Astrocyte (in vitro differentiated cells and primary cell): ENCODE data around the gene CREB5. TPM values are rescaled to one million over a fixed set of nuclear protein-coding genes. Genes with fewer than 3 reads are reported as not detected.

Experiments
- DNase-seq: peaks from one replicate; pipeline ENCODE4 v3.0.0-alpha.2; 2010; ENCODE audit warnings: low read depth
- FAIRE-seq: peaks from 2 replicates; lab custom pipeline; 2011; peaks lifted over from hg19 to GRCh38; lab: Jason Lieb, UNC
- H2AFZ ChIP-seq: 2 replicates; pipeline ENCODE4 v1.6.0; 2012; ENCODE audit warnings: low read depth, low read length, inconsistent platforms
- H3K27ac ChIP-seq: 2 replicates; pipeline ENCODE4 v1.5.1; 2011; ENCODE audit warnings: low read depth, low read length, inconsistent platforms
- H3K27me3 ChIP-seq: 2 replicates; pipeline ENCODE4 v1.6.0; 2011; ENCODE audit warnings: low read length, inconsistent platforms; ENCODE audit not compliant: insufficient read depth
- H3K36me3 ChIP-seq: 2 replicates; pipeline ENCODE4 v1.5.1; 2011; ENCODE audit warnings: low read length, inconsistent platforms; ENCODE audit not compliant: insufficient read depth
- H3K4me1 ChIP-seq: 2 replicates; pipeline ENCODE4 v1.5.1; 2011; ENCODE audit warnings: low read length, inconsistent platforms; ENCODE audit not compliant: insufficient read depth
- H3K4me2 ChIP-seq: 2 replicates; pipeline ENCODE4 v1.6.0; 2012; ENCODE audit warnings: low read length, inconsistent platforms
- H3K4me3 ChIP-seq: 2 replicates; pipeline ENCODE4 v1.5.1; 2011; ENCODE audit warnings: low read depth, mild to moderate bottlenecking, low read length, inconsistent platforms; ENCODE audit not compliant: insufficient read depth
- H3K79me2 ChIP-seq: 2 replicates; pipeline ENCODE4 v1.6.0; 2012; ENCODE audit warnings: mild to moderate bottlenecking, low read length, inconsistent platforms; ENCODE audit not compliant: insufficient read depth
- H3K9ac ChIP-seq: 2 replicates; pipeline ENCODE4 v1.6.0; 2012; ENCODE audit warnings: mild to moderate bottlenecking, low read length, inconsistent platforms
- H3K9me3 ChIP-seq: 2 replicates; pipeline ENCODE4 v1.5.1; 2012; ENCODE audit warnings: low read depth, mild to moderate bottlenecking, low read length, inconsistent platforms; ENCODE audit not compliant: insufficient read depth
- H4K20me1 ChIP-seq: 2 replicates; pipeline ENCODE4 v1.6.0; 2012; ENCODE audit warnings: low read length, inconsistent platforms; ENCODE audit not compliant: insufficient read depth
- H3K27ac Mint-ChIP-seq: one replicate; pipeline ENCODE4 v1.8.0; 2021; ENCODE audit warnings: mild to moderate bottlenecking, mixed read lengths; ENCODE audit not compliant: unreplicated experiment
- H3K27me3 Mint-ChIP-seq: one replicate; pipeline ENCODE4 v1.8.0; 2021; ENCODE audit warnings: low read depth, mixed read lengths; ENCODE audit not compliant: unreplicated experiment
- H3K36me3 Mint-ChIP-seq: one replicate; pipeline ENCODE4 v1.8.0; 2021; ENCODE audit warnings: low read depth, mixed read lengths; ENCODE audit not compliant: unreplicated experiment
- H3K4me1 Mint-ChIP-seq: one replicate; pipeline ENCODE4 v1.8.0; 2021; ENCODE audit warnings: low read depth, mixed read lengths; ENCODE audit not compliant: unreplicated experiment
- H3K4me3 Mint-ChIP-seq: one replicate; pipeline ENCODE4 v1.8.0; 2021; ENCODE audit warnings: mild to moderate bottlenecking, moderate library complexity, mixed read lengths; ENCODE audit not compliant: unreplicated experiment
- H3K9me3 Mint-ChIP-seq: one replicate; pipeline ENCODE4 v1.8.0; 2021; ENCODE audit warnings: mild to moderate bottlenecking, mixed read lengths; ENCODE audit not compliant: unreplicated experiment
- CTCF ChIP-seq: IDR thresholded peaks from 2 replicates; pipeline ENCODE4 v1.5.1; 2011; ENCODE audit warnings: low read depth, mild to moderate bottlenecking, inconsistent platforms, low read length, moderate library complexity; ENCODE audit not compliant: insufficient read depth
- EZH2 ChIP-seq: IDR thresholded peaks from 2 replicates; pipeline ENCODE4 v1.6.1; 2012; ENCODE audit warnings: mild to moderate bottlenecking, low read length, inconsistent platforms; ENCODE audit not compliant: insufficient read depth
- total RNA-seq: library from RNA; stranded (reverse); gene quantifications from 2 replicates; pipeline ENCODE4 v1.2.1, GENCODE V29; 2021

CREB5 gene
- total RNA-seq, 1 donor from 2014 or later, result 25.4 TPM

- Histone ChIP-seq H3K4me2 (peak overlapping the region; percentile 35), H3K27me3 (no peaks in the 10 kb centered on the region), H4K20me1 (peaks cover 30% of the 10 kb centered on the region), H3K9ac (no peak overlapping the region), H3K4me1 (peaks cover 3% of the 10 kb centered on the region), H3K9me3 (no peaks in the 10 kb centered on the region), H3K4me3 (no peak overlapping the region), H3K79me2 (peaks cover 55% of the 10 kb centered on the region), H3K36me3 (no peaks in the 10 kb centered on the region), H3K27ac (no peak overlapping the region), H2AFZ (no peak overlapping the region)
- peaks cover 3% of the 10 kb centered on the region for H3K9me3 Mint-ChIP-seq
- H3K36me3 Mint-ChIP-seq, result peaks cover 3% of the 10 kb centered on the region
- H3K4me3 Mint-ChIP-seq, result no peak overlapping the region
- DNase-seq, result no peak
- H3K27ac Mint-ChIP-seq, result no peak overlapping the region
- no peak for FAIRE-seq
- TF ChIP-seq CTCF, result no peak
- TF ChIP-seq EZH2, result no peak
- H3K4me1 Mint-ChIP-seq, result peaks cover 20% of the 10 kb centered on the region
- H3K27me3 Mint-ChIP-seq, result no peaks in the 10 kb centered on the region
Observed at GRCh38 chr7:28698840-28699239, 286.5 kb downstream of the CREB5 start.

GRCh38 chr7:28700096-28700495, 287.8 kb downstream of the CREB5 start:
- no peaks in the 10 kb centered on the region for H3K27me3 Mint-ChIP-seq
- H3K9me3 Mint-ChIP-seq, result peaks cover 3% of the 10 kb centered on the region
- peaks cover 20% of the 10 kb centered on the region for H3K4me1 Mint-ChIP-seq
- FAIRE-seq (no peak), DNase-seq (no peak)
- no peak overlapping the region for H3K4me2 ChIP-seq
- peaks cover 5% of the 10 kb centered on the region for H3K36me3 Mint-ChIP-seq
- H3K79me2 ChIP-seq, result peaks cover 48% of the 10 kb centered on the region
- TF ChIP-seq CTCF, result no peak
- no peak for TF ChIP-seq EZH2
- H3K27ac Mint-ChIP-seq, result no peak overlapping the region
- H4K20me1 ChIP-seq, result peaks cover 29% of the 10 kb centered on the region
- no peaks in the 10 kb centered on the region for H3K9me3 ChIP-seq
- H3K4me3 Mint-ChIP-seq, result no peak overlapping the region
- H3K4me1 ChIP-seq, result peaks cover 3% of the 10 kb centered on the region
- no peak overlapping the region for H3K4me3 ChIP-seq
- no peak overlapping the region for H3K9ac ChIP-seq
- no peak overlapping the region for H3K27ac ChIP-seq
- no peak overlapping the region for H2AFZ ChIP-seq
- H3K36me3 ChIP-seq, result no peaks in the 10 kb centered on the region
- H3K27me3 ChIP-seq, result no peaks in the 10 kb centered on the region

- Histone ChIP-seq H3K36me3 (no peaks in the 10 kb centered on the region), H4K20me1 (peaks cover 22% of the 10 kb centered on the region), H3K4me2 (no peak overlapping the region), H2AFZ (no peak overlapping the region), H3K4me1 (peaks cover 3% of the 10 kb centered on the region), H3K4me3 (no peak overlapping the region), H3K9me3 (no peaks in the 10 kb centered on the region), H3K9ac (no peak overlapping the region), H3K27me3 (no peaks in the 10 kb centered on the region), H3K79me2 (peaks cover 44% of the 10 kb centered on the region), H3K27ac (no peak overlapping the region)
- FAIRE-seq (no peak), DNase-seq (peak; percentile 32)
- Mint-ChIP-seq H3K9me3 (peaks cover 3% of the 10 kb centered on the region), H3K4me1 (peaks cover 16% of the 10 kb centered on the region), H3K4me3 (no peak overlapping the region), H3K27me3 (no peaks in the 10 kb centered on the region), H3K36me3 (peaks cover 5% of the 10 kb centered on the region), H3K27ac (peak overlapping the region; percentile 14)
- TF ChIP-seq EZH2, result no peak
- no peak for TF ChIP-seq CTCF
Observed at GRCh38 chr7:28700790-28701203, 288.5 kb downstream of the CREB5 start.
